Type B pancreatic cell (in vitro differentiated cells): ENCODE measurements around the gene ENO4. TPM values are rescaled to one million over a fixed set of nuclear protein-coding genes. Genes with fewer than 3 reads are reported as not detected.
A peak's percentile ranks its signal among the peaks of the same experiment; 100 is the strongest.

ENCODE experiments used
- DNase-seq: peaks from one replicate; pipeline ENCODE4 v3.0.0; 2021; ENCODE audit warnings: mixed read lengths; ENCODE audit not compliant: unreplicated experiment; ENCODE audit errors: extremely low spot score
- H3K27ac Mint-ChIP-seq: 2 replicates; pipeline ENCODE4 v1.8.0; 2021; ENCODE audit warnings: mild to moderate bottlenecking, mixed read lengths
- H3K27me3 Mint-ChIP-seq: 2 replicates; pipeline ENCODE4 v1.8.0; 2021; ENCODE audit warnings: mixed read lengths
- H3K36me3 Mint-ChIP-seq: 2 replicates; pipeline ENCODE4 v1.8.0; 2021; ENCODE audit warnings: mixed read lengths
- H3K4me1 Mint-ChIP-seq: one replicate; pipeline ENCODE4 v1.8.0; 2021; ENCODE audit warnings: mixed read lengths; ENCODE audit not compliant: unreplicated experiment
- H3K4me3 Mint-ChIP-seq: 2 replicates; pipeline ENCODE4 v1.8.0; 2021; ENCODE audit warnings: mild to moderate bottlenecking, mixed read lengths
- H3K9me3 Mint-ChIP-seq: 2 replicates; pipeline ENCODE4 v1.8.0; 2021; ENCODE audit warnings: mixed read lengths
- long read RNA-seq: library from polyadenylated mRNA; unstranded; transcript quantifications from one replicate; pipeline ENCODE4 v2.0.0, GENCODE V29; 2020
- total RNA-seq: library from RNA; stranded (reverse); gene quantifications from 2 replicates; pipeline ENCODE4 v1.2.1, GENCODE V29; 2021; ENCODE audit warnings: low replicate concordance
- TF ChIP-seq, protein P1 (sequence below): fragments of 200-600 bp; sonication (generic); conservative IDR thresholded peaks from 2 replicates; pipeline ENCODE4 v1.5.0; 2021; ENCODE audit warnings: antibody characterized with exemption, mild to moderate bottlenecking

The ENO4 gene, protein sequence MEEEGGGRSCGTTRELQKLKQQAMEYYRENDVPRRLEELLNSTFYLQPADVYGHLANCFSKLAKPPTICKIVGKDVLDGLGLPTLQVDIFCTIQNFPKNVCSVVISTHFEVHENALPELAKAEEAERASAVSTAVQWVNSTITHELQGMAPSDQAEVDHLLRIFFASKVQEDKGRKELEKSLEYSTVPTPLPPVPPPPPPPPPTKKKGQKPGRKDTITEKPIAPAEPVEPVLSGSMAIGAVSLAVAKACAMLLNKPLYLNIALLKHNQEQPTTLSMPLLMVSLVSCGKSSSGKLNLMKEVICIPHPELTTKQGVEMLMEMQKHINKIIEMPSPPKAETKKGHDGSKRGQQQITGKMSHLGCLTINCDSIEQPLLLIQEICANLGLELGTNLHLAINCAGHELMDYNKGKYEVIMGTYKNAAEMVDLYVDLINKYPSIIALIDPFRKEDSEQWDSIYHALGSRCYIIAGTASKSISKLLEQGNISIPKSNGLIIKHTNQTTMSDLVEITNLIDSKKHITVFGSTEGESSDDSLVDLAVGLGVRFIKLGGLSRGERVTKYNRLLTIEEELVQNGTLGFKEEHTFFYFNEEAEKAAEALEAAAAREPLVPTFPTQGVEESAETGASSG
- 1.4 and 4.4 TPM in 2 replicates for total RNA-seq
- long read RNA-seq, partial matches to known transcripts = 2 of 11 reads
- long read RNA-seq, other reads (novel, unspliced or antisense) = 9 of 11 reads

DNA sequence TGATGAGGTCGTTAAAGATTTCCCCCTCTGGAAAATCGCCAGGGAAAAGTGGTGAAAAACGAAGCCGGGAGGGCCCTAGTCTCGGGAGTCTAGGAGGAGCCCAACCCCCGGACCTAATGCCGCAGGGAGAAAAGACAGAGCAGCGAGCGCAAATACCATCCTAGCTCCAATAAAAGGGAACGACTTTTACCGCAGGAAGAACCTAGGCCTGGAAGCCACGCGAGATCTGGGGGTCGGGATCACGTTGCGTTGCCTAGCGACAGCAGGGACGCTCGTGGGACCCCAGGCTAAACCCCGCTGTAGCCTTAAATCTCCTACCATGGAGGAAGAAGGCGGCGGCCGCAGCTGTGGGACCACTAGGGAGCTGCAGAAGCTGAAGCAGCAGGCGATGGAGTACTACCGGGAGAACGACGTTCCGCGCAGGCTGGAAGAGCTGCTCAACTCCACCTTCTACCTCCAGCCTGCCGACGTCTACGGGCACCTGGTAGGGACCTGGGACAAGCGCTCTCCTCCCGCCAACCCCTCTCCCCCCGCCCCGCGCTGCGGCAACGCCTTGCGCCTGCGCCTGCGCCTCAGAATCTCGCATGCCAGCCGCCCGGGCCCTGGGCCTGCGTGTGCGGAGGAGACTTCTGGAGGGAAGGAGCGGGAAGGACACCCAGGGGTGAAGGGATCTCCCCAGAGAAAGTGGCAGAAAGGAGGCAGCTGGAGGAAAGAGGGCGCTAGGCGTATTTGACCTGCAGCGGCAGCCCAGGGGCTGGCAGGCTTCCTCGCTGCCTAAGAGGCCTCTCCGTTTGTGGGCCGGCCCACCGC, at the start of gene ENO4:
ENO4 (plus strand) TSS at position 252 of the 810 bp plus-strand sequence; CDS start at position 320, 68 bp downstream.
- Mint-ChIP-seq H3K4me1 (peaks cover 17% of the 10 kb centered on the region), H3K27ac (peak within 1 kb of the TSS; percentile 88), H3K9me3 (no peaks in the 10 kb centered on the region), H3K4me3 (peak within 1 kb of the TSS; percentile 94), H3K36me3 (no peaks in the 10 kb centered on the region), H3K27me3 (peaks cover 4% of the 10 kb centered on the region)
- DNase-seq = peak; percentile 92
- TF ChIP-seq, protein P1, sequence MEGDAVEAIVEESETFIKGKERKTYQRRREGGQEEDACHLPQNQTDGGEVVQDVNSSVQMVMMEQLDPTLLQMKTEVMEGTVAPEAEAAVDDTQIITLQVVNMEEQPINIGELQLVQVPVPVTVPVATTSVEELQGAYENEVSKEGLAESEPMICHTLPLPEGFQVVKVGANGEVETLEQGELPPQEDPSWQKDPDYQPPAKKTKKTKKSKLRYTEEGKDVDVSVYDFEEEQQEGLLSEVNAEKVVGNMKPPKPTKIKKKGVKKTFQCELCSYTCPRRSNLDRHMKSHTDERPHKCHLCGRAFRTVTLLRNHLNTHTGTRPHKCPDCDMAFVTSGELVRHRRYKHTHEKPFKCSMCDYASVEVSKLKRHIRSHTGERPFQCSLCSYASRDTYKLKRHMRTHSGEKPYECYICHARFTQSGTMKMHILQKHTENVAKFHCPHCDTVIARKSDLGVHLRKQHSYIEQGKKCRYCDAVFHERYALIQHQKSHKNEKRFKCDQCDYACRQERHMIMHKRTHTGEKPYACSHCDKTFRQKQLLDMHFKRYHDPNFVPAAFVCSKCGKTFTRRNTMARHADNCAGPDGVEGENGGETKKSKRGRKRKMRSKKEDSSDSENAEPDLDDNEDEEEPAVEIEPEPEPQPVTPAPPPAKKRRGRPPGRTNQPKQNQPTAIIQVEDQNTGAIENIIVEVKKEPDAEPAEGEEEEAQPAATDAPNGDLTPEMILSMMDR = no peak

DNA sequence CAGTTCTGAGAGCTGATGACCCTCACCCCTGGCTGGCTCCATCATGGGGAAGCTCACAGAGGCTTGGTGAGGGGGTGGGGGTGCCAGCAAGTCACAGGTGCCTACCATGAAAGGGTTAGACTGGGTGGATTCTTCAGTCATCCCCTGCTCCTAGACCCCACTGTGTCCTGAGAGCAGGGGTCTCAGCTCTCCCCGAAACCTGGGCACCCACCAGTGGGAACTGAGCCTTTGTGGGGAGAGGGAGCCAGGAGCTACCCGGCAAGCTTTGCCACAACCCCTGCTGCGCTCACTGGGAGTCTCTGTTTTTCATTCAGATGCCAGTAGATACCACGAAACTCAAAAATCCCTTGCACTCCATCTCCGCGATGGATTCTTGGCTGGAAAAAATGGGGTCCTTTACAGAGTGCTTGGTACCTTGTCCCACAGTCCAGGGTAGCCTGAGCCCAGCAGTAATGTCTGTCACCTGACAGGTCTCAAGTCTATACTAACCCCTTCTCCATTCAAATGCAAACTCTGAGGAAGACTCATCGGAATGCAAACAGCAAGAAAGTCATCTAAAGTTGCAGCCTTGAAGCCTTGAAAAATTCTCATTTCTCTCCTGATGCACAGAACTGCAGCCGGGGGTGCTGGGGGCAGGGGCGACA, 48.9 kb upstream of the ENO4 start:
- Mint-ChIP-seq H3K27ac (no peak overlapping the region), H3K4me3 (no peak overlapping the region), H3K36me3 (no peaks in the 10 kb centered on the region), H3K9me3 (no peaks in the 10 kb centered on the region), H3K4me1 (no peaks in the 10 kb centered on the region), H3K27me3 (peaks cover 54% of the 10 kb centered on the region)
- TF ChIP-seq, protein P1 = no peak
- no peak for DNase-seq

DNA sequence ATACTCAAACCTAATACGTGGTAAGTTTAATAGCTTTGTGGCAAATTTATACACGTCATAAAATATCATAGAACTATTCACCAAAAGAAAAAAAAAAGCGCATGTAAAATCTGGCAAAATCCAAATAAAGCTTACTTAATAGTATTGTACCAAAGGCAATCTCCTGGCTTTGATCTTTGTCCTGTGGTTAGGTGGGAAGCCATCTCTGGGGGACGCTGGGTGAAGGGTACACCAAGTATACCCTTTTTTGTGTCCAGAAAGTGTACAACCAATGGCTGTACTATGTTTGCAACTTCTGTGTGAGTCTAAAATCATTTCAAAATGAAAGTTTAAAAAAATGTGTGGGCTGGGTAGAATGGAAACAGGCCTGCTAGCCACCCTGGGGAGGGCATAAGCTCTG, 47.6 kb upstream of the ENO4 start:
- TF ChIP-seq, protein P1 = no peak
- Mint-ChIP-seq H3K4me3 (no peak overlapping the region), H3K27me3 (peaks cover 54% of the 10 kb centered on the region), H3K4me1 (no peaks in the 10 kb centered on the region), H3K36me3 (no peaks in the 10 kb centered on the region), H3K27ac (no peak overlapping the region), H3K9me3 (no peaks in the 10 kb centered on the region)
- no peak for DNase-seq

DNA sequence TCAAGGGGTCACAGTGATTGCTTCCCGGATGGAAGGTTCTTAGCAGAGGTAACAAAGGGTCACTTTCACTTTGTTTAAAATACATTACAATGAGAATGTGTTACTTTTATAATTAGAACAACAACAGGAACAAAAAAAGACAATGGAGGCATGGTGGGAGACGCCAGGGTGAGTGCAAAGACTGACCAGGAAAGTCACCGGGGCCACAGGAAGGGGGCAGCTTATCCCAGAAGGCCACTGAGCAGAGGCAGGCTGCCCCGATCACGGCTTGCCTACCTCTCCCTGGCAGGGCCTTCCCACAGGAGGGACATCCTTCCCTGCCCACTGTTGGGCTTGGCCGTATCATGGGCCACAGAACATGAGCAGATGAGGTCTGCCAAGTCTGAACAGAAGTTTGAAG, 46.8 kb upstream of the ENO4 start:
- H3K4me1 Mint-ChIP-seq = no peaks in the 10 kb centered on the region
- H3K27ac Mint-ChIP-seq = no peak overlapping the region
- no peaks in the 10 kb centered on the region for H3K9me3 Mint-ChIP-seq
- H3K27me3 Mint-ChIP-seq = peaks cover 52% of the 10 kb centered on the region
- H3K4me3 Mint-ChIP-seq = no peak overlapping the region
- H3K36me3 Mint-ChIP-seq = no peaks in the 10 kb centered on the region
- DNase-seq = no peak
- TF ChIP-seq, protein P1 = no peak

DNA sequence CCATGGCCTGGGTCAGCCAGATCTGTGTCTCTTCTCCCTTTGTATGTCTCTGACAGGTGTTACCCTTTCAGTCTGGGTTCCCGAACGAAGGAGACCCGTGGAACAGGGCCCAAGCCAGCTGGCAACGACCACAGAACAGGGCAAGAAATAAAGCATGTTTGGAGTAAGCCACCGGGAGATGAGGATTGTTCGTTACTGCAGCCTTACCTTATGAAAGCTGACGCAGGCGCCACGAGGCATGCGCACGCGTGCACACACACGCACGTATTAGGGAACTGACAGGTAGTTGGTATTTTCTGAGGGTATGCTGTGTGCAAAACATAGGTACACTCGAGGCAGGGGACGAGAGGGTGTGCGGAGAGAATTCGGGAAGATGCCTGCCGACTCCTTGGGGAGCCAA, 46.4 kb upstream of the ENO4 start:
- Mint-ChIP-seq H3K4me3 (no peak overlapping the region), H3K4me1 (no peaks in the 10 kb centered on the region), H3K9me3 (no peaks in the 10 kb centered on the region), H3K36me3 (no peaks in the 10 kb centered on the region), H3K27me3 (peaks cover 49% of the 10 kb centered on the region), H3K27ac (no peak overlapping the region)
- no peak for DNase-seq
- TF ChIP-seq, protein P1 = no peak
